ENCODE data around the gene GLTP.

DNA sequence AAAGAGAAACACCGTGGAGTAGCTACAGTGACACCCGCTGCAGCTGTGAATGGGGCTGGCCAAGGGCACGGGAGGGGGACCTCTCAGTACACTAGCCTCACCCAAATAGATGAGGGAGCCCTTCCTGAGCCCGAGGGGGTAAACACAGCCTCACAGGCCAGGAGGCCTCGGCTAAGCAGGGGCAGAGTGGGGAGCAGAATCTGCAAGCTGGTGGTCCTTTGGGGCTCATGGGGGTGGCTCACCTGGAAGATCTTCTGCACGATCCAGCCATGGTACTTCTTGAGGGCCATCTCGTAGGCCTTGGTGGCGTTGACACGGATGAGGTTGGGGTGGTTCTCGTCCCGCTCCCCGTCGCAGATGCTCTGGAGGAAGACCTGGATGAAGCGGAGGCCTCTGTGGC lies 25.0 kb downstream of the GLTP start:
- TF ChIP-seq, protein P1, sequence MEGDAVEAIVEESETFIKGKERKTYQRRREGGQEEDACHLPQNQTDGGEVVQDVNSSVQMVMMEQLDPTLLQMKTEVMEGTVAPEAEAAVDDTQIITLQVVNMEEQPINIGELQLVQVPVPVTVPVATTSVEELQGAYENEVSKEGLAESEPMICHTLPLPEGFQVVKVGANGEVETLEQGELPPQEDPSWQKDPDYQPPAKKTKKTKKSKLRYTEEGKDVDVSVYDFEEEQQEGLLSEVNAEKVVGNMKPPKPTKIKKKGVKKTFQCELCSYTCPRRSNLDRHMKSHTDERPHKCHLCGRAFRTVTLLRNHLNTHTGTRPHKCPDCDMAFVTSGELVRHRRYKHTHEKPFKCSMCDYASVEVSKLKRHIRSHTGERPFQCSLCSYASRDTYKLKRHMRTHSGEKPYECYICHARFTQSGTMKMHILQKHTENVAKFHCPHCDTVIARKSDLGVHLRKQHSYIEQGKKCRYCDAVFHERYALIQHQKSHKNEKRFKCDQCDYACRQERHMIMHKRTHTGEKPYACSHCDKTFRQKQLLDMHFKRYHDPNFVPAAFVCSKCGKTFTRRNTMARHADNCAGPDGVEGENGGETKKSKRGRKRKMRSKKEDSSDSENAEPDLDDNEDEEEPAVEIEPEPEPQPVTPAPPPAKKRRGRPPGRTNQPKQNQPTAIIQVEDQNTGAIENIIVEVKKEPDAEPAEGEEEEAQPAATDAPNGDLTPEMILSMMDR (IDR thresholded peaks at IDR 0.05), result no peak
- TF ChIP-seq POLR2AphosphoS5 (IDR thresholded peaks at IDR 0.05; ENCODE audit: insufficient read depth in 1 of 2, low read depth in 1 of 2), result no peak
